Measurements from ENCODE around the gene MAK. TPM values are rescaled to one million over a fixed set of nuclear protein-coding genes. Genes with fewer than 3 reads are reported as not detected.
"Not testable (repeated sequence)": the region's sequence is repeated elsewhere in the genome, so short reads cannot be mapped to it uniquely, and the experiment has no call there.

The MAK gene
- total RNA-seq, 2 donors from 2014 or later, result 0.07 to 0.50 TPM

DNA sequence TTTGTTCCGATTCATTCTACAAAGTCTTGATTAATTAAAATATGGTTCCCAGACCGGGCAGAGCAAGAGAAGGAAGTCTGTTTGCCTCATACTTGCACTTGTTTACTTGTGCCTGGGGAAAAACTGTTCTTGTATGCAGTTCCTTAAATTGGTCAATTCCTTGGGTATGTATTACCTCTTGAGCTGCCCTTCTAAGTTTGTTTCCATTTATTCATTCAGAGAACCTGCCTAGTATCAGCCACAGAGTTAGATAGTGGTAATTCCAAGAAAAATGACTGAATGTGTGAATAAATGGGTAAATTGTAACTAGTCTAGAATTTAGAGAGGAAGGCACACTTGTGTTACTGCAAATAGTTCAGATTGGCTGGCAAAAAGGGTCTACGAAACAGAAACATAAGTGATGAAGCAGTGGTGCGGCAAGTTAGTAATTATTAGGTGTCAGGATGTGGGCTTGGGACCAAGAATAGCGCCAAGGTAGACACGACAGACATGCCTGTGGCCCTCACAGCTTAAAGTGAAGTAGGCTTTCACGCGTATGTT, 525 bp upstream of the MAK start:
- H3K27me3 Mint-ChIP-seq, result peaks cover 49 to 62% of the 10 kb centered on the region in 2 donors

DNA sequence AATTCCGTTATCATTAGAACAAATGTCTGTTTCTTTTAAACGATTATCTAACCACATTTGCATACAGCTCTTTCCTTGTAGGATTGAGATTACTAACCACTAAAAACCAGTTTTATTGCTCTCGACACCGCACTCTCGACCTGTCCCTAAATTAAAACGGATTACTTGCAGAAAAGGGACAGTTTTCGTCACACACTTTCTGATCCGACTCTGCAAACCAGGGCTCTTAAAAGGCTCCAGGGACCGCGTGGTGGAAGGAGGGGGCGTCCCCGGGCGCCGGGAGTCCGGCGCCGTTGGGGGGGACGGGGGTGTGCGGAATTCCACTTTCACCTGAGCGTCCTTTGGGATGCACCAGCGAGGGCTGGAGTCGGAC, 731 bp downstream of the MAK start:
- Mint-ChIP-seq H3K27me3 (peaks cover 43 to 54% of the 10 kb centered on the region in 2 donors), H3K27ac (no peak overlapping the region), H3K9me3 (no peaks in the 10 kb centered on the region), H3K36me3 (no peaks in the 10 kb centered on the region), H3K4me1 (ENCODE audit: low read depth in 2 of 2) (peaks cover 19 to 23% of the 10 kb centered on the region in 2 donors), H3K4me3 (peak overlapping the region; percentile 80)
- no peak for ATAC-seq
- DNase-seq (ENCODE audit: low spot score), result no peak

More for the DNA sequence above, 525 bp upstream of the MAK start:
- DNase-seq (ENCODE audit: low spot score) (no peak), ATAC-seq (peak; percentile 71 to 80)
- peaks cover 19 to 23% of the 10 kb centered on the region in 2 donors for H3K4me1 Mint-ChIP-seq (ENCODE audit: low read depth in 2 of 2)
- H3K27ac Mint-ChIP-seq, result peak overlapping the region; percentile 71 to 76
- H3K36me3 Mint-ChIP-seq, result no peaks in the 10 kb centered on the region
- no peaks in the 10 kb centered on the region for H3K9me3 Mint-ChIP-seq
- H3K4me3 Mint-ChIP-seq, result peak overlapping the region; percentile 80

DNA sequence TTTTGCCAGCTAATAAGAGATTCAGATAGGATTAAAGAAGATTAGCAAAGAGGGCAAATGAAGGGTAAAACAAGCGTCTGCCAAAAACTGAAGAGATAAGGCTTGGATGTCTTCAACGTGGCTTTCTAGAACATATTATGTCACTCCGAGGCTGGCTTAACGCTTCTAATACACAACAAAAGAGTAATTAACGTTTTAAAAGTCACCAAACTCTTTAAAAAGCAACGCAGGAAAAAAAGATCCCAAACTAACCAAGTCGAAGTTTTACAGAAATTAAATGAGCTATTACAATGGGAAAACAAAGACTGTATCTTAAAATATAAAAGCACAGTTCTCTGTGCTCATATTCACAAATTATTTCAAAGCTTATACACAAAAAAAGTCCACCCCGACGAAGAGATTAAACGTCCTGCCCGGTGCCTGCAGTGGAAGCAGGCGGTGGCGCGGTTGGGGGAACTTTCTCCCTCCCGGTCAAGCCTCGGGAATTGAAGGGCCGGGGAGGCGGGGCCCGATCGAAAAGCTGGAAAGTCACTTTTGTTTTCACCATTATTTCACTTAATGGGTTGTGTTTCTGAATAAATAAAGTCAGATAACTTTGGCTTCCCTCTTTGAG, 1.2 kb downstream of the MAK start:
- peak overlapping the region in 1 of 2 donors; percentile 21 for H3K27ac Mint-ChIP-seq
- H3K4me3 Mint-ChIP-seq, result peak overlapping the region; percentile 80
- H3K27me3 Mint-ChIP-seq, result peaks cover 43 to 54% of the 10 kb centered on the region in 2 donors
- ATAC-seq (no peak), DNase-seq (ENCODE audit: low spot score) (no peak)
- no peaks in the 10 kb centered on the region for H3K9me3 Mint-ChIP-seq
- H3K36me3 Mint-ChIP-seq, result no peaks in the 10 kb centered on the region
- peaks cover 19 to 23% of the 10 kb centered on the region in 2 donors for H3K4me1 Mint-ChIP-seq (ENCODE audit: low read depth in 2 of 2)

DNA sequence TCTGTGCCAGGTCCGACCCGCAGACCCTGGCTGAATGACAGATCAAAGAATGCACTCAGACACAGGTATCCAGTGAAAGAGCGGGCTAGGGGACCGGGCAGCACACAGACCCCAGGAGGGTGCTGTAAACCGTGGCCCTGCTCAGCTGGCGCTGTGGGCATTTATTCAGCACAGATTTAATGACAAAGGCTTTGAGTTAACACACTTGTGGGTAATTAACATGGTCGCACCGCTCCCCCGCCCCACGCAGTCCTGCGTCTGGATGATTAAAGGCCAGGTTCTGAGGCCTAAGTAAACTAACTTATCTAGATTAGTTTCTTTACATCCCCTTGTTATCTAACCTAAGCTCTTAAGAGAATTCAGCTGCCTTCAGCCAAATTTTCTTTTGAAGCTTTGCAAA, 3.5 kb downstream of the MAK start:
- ATAC-seq (no peak), DNase-seq (ENCODE audit: low spot score) (no peak)
- H3K27ac Mint-ChIP-seq, result no peak overlapping the region
- H3K4me1 Mint-ChIP-seq (ENCODE audit: low read depth in 2 of 2), result peaks cover 19 to 23% of the 10 kb centered on the region in 2 donors
- H3K27me3 Mint-ChIP-seq, result peaks cover 31 to 34% of the 10 kb centered on the region in 2 donors
- no peaks in the 10 kb centered on the region for H3K9me3 Mint-ChIP-seq
- H3K36me3 Mint-ChIP-seq, result no peaks in the 10 kb centered on the region
- H3K4me3 Mint-ChIP-seq, result no peak overlapping the region

DNA sequence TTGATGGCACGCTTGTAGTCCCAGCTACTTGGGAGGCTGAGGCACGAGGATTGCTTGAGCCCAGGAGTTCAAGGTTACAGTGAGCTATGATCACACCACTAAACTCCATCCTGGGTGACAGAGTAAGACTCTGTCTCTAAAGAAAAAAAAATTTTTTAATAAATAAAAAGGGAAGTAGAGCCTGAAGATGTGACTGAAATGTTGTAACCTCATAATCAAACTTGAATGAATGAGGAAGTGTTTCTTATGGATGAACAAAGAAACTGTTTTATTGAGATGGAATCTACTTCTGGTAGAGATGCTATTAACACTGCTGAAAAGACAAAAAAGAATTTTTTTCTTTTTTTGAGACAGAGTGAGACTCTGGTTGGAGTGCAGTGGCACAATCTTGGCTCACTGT, 6.7 kb downstream of the MAK start:
- peaks cover 15 to 16% of the 10 kb centered on the region in 2 donors for H3K27me3 Mint-ChIP-seq
- no peak overlapping the region for H3K4me3 Mint-ChIP-seq
- no peaks in the 10 kb centered on the region for H3K36me3 Mint-ChIP-seq
- H3K9me3 Mint-ChIP-seq, result no peaks in the 10 kb centered on the region
- ATAC-seq, result no peak
- no peak for DNase-seq (ENCODE audit: low spot score)
- H3K4me1 Mint-ChIP-seq (ENCODE audit: low read depth in 2 of 2), result no peaks in the 10 kb centered on the region
- no peak overlapping the region for H3K27ac Mint-ChIP-seq

DNA sequence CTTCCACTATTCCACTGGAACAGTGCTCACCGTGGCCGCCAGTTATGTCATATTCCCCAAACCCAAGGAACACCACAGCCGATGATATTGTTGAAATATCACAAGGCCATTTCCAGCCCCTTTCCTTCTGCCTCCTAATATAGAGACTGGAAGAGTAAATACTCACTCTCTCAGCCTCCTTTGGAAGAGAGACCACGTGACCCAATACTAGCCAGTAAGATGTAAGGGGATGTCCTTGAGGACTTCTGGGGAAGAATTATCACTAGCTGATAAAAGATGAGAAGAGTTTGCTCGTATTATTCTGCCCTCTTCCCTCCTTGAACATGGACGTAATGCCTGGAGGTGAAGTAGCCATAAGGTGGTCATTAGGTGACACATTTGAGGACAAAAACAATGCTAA, 13.5 kb downstream of the MAK start:
- Mint-ChIP-seq H3K36me3 (no peaks in the 10 kb centered on the region), H3K4me3 (no peak overlapping the region), H3K27ac (no peak overlapping the region), H3K27me3 (no peaks in the 10 kb centered on the region), H3K4me1 (ENCODE audit: low read depth in 2 of 2) (no peaks in the 10 kb centered on the region), H3K9me3 (no peaks in the 10 kb centered on the region)
- ATAC-seq (no peak), DNase-seq (ENCODE audit: low spot score) (no peak)

DNA sequence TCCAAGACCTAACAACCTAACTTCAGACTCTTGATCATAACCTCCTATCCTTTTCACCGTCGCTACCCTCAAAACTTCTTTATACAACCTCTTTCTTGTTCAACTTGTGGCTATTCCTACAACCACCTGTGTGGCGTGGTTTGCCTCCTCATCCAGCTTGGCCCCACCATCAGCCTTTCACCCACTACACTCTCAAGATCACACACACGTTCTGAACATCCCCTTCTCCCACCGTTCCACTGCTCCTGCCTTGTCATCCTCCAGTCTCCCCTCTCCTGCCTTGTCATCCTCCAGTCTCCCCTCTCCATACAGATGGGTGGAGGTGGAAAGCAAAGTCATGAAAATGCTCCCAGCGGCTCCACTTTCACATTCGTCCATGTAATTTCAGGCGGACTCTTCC, 14.0 kb downstream of the MAK start:
- Mint-ChIP-seq H3K9me3 (no peaks in the 10 kb centered on the region), H3K27me3 (no peaks in the 10 kb centered on the region)

DNA sequence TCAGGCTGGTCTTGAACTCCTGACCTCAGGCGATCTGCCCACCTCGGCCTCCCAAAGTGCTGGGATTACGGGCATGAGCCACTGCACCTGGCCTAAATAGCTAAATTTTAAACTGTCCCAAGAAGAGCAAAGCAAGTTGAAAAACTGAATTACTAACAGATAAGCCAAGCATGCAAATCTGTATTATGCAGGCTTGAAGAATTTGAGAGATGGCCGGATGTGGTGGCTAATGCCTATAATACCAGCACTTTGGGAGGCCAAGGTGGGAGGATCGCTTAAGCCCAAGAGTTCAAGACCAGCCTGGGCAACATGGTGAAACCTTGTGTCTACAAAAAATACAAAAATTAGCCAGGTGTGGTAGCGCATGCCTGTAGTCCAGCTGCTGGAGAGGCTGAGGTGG, 24.2 kb downstream of the MAK start:
- not testable (repeated sequence) for ATAC-seq; H3K27me3 Mint-ChIP-seq; H3K4me1 Mint-ChIP-seq (ENCODE audit: low read depth in 2 of 2); DNase-seq (ENCODE audit: low spot score); H3K27ac Mint-ChIP-seq; H3K9me3 Mint-ChIP-seq; H3K4me3 Mint-ChIP-seq; H3K36me3 Mint-ChIP-seq

More for the DNA sequence above, 14.0 kb downstream of the MAK start:
- H3K4me1 Mint-ChIP-seq (ENCODE audit: low read depth in 2 of 2), result no peaks in the 10 kb centered on the region
- H3K27ac Mint-ChIP-seq, result no peak overlapping the region
- no peak for ATAC-seq
- no peak for DNase-seq (ENCODE audit: low spot score)
- no peak overlapping the region for H3K4me3 Mint-ChIP-seq
- no peaks in the 10 kb centered on the region for H3K36me3 Mint-ChIP-seq

DNA sequence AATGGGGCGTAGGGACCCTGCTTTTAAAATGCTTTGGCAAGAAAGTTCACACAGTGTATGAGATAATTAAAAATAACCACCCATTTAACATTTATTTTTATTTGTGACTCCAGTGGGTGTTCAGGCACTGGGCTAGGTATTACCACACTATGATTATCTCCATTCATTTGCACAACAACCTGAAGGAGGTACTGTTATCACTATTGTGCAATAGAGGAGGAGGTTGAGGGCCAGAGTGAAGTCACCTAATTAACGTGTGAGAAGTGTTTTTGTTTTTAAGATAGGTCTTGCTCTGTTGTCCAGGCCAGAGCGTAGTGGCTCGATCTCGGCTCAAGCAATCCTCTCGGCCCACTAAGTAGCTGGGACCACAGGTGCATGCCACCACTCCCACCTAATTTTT, 29.2 kb downstream of the MAK start:
- Mint-ChIP-seq H3K27ac (no peak overlapping the region), H3K27me3 (no peaks in the 10 kb centered on the region), H3K4me3 (no peak overlapping the region), H3K9me3 (no peaks in the 10 kb centered on the region), H3K4me1 (ENCODE audit: low read depth in 2 of 2) (no peaks in the 10 kb centered on the region), H3K36me3 (no peaks in the 10 kb centered on the region)
- ATAC-seq (no peak), DNase-seq (ENCODE audit: low spot score) (no peak)

DNA sequence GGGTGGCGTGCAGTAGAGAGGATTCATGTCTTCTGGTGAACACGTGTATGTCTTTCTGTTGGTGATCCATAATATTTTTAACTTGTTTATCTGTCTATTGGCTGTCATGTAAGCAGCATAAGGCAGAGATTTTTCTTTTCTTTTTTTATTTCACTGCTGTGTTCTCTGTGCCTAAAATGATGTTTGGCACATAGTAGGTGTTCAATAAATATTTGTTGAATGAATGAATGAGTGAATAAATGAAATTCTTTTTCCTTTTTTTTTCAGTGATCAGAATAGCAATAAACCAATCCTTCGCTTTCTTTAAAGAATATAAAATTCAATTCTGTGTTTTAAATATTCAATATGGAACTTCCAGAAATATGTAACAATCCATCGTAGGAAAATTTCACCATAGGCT, 30.0 kb downstream of the MAK start:
- ATAC-seq (no peak), DNase-seq (ENCODE audit: low spot score) (no peak)
- Mint-ChIP-seq H3K9me3 (no peaks in the 10 kb centered on the region), H3K27me3 (no peaks in the 10 kb centered on the region), H3K4me3 (no peak overlapping the region), H3K4me1 (ENCODE audit: low read depth in 2 of 2) (no peaks in the 10 kb centered on the region), H3K27ac (no peak overlapping the region), H3K36me3 (no peaks in the 10 kb centered on the region)

DNA sequence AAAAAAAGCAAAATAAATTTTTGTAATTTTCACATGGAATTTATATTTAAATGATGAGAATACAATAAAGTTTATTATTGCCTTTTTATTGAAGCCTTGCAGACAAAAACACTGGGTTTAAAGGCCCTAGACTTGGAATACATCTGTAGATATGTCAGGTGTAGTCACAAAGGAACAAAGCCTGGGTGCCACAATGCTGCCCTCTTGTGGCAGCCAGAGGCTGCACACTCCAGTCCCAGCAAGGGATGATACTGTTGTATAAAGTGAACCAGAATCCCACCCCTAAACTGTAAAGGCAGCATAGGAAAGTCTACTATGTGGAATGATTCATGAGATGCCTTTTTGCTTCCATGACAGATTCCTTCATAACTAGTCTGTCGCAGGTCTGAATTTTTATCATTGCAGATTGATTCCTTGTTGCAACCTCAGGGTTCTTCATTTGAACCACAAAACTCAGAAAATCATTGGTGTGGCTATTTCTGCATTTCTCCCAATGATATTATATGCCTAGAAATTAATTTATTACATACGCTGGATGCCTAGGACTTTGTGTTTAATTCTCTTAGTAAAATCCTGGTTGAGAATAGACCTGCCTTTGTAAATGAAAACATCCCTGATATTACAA, 37.0 kb downstream of the MAK start:
- Mint-ChIP-seq H3K9me3 (no peaks in the 10 kb centered on the region), H3K4me3 (no peak overlapping the region), H3K4me1 (ENCODE audit: low read depth in 2 of 2) (no peaks in the 10 kb centered on the region), H3K27me3 (no peaks in the 10 kb centered on the region), H3K36me3 (no peaks in the 10 kb centered on the region), H3K27ac (no peak overlapping the region)
- peak; percentile 80 to 86 for ATAC-seq
- peak; percentile 65 for DNase-seq (ENCODE audit: low spot score)

DNA sequence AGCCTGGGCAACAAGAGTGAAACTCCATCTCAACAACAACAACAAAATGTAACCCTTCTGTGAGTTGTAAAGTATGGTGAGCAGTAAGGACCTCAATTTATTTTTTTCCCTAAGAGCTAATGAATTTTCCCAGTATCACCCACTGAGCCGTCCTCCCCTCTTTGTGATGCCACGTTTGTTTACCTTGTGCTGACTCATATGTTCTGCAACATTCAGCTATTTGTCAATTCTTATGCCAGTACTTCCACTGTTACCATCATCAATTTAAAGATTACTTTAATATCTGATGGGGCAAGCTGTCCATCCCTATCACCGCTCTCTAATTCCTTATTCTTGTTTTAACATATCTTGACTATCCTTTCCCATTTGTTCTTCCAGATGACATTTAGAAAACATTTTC, 37.5 kb downstream of the MAK start:
- Mint-ChIP-seq H3K4me1 (ENCODE audit: low read depth in 2 of 2) (no peaks in the 10 kb centered on the region), H3K27ac (no peak overlapping the region), H3K27me3 (no peaks in the 10 kb centered on the region)

DNA sequence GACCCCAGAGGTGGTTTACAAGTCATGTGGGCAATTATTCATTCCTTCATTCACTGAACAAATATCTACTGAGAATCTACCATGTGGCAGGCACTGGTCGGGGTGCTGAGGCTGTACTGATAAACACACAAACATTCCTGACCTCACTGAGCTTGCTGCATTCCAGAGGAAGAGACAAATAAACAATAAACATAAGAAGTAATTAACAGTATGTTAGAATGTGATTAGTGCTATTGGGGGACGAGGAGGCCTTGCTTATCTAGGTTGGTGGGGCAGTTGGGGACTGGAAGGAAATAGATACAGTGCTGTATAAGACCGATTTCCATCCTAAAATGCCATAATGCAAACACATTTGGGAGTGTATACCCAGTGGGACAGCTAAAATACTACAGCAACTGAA, 44.1 kb downstream of the MAK start:
- no peak for ATAC-seq
- H3K27ac Mint-ChIP-seq, result no peak overlapping the region
- no peaks in the 10 kb centered on the region for H3K36me3 Mint-ChIP-seq
- H3K9me3 Mint-ChIP-seq, result no peaks in the 10 kb centered on the region
- DNase-seq (ENCODE audit: low spot score), result no peak
- H3K27me3 Mint-ChIP-seq, result no peaks in the 10 kb centered on the region
- H3K4me1 Mint-ChIP-seq (ENCODE audit: low read depth in 2 of 2), result peaks cover 0 to 9% of the 10 kb centered on the region in 2 donors
- H3K4me3 Mint-ChIP-seq, result no peak overlapping the region

More for the DNA sequence above, 37.5 kb downstream of the MAK start:
- no peaks in the 10 kb centered on the region for H3K36me3 Mint-ChIP-seq
- H3K4me3 Mint-ChIP-seq, result no peak overlapping the region
- H3K9me3 Mint-ChIP-seq, result no peaks in the 10 kb centered on the region
- DNase-seq (ENCODE audit: low spot score) (no peak), ATAC-seq (no peak)

DNA sequence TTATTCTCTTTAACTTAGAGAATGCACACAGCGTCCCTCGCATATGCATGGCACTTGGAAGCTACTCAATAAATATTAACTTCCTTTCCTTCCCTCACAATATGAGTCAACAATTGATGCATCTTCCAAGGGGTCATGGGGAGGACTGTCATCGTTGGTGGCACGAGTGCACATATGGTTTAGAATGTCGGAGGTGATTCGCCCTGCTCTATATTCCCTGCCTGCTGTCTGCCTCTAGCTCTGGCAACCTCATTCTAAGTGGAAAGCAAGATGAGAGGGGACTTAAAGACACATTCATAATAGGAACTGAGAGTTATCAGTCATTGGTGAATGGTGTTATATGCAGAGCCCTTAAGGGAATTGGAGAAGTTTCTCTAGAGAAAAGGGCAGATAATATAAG, 44.6 kb downstream of the MAK start:
- no peak overlapping the region for H3K27ac Mint-ChIP-seq
- H3K9me3 Mint-ChIP-seq, result no peaks in the 10 kb centered on the region
- no peaks in the 10 kb centered on the region for H3K36me3 Mint-ChIP-seq
- H3K4me3 Mint-ChIP-seq, result no peak overlapping the region
- no peak for DNase-seq (ENCODE audit: low spot score)
- H3K27me3 Mint-ChIP-seq, result no peaks in the 10 kb centered on the region
- peaks cover 0 to 9% of the 10 kb centered on the region in 2 donors for H3K4me1 Mint-ChIP-seq (ENCODE audit: low read depth in 2 of 2)
- ATAC-seq, result no peak

All from natural killer cell treated with Interleukin-12 subunit alpha and Interleukin-12 subunit beta and Interleukin-15 and Interleukin-18, amount 100 ng/mL, for 72 hours (primary cell).